NCI-H446 treated with DMSO at 0.1 percent for 48 hours (cell line): ENCODE results near the gene PHLDB1.
"Not testable (repeated sequence)": the region's sequence is repeated elsewhere in the genome, so short reads cannot be mapped to it uniquely, and the experiment has no call there.

Experiments
- DNase-seq: peaks from one replicate; lab custom pipeline; 2025; lab: John Stamatoyannopoulos, UW

The PHLDB1 gene

GRCh38 chr11:118688339-118688738 is 80.9 kb downstream of the PHLDB1 start:
- not testable (repeated sequence) for DNase-seq

GRCh38 chr11:118688851-118689502 is 81.6 kb downstream of the PHLDB1 start:
- DNase-seq = no peak

DNA sequence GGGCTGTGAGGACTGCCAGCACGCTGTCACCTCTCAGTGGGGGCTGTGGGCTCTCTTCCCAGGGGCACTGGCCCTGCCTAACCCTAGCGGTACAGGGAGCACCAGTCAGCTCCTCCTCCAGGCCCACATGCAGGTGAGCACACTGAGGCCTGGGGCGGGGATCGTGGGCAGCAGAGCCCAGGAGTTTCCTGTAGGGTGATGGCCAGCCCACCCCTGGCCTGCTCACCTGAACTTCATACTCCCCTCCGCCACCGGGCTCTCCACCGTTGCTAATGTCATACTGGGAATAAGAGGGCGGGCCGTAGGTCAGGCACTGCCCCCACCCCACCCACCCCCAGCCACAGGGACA is 82.1 kb downstream of the PHLDB1 start:
- DNase-seq = no peak

DNA sequence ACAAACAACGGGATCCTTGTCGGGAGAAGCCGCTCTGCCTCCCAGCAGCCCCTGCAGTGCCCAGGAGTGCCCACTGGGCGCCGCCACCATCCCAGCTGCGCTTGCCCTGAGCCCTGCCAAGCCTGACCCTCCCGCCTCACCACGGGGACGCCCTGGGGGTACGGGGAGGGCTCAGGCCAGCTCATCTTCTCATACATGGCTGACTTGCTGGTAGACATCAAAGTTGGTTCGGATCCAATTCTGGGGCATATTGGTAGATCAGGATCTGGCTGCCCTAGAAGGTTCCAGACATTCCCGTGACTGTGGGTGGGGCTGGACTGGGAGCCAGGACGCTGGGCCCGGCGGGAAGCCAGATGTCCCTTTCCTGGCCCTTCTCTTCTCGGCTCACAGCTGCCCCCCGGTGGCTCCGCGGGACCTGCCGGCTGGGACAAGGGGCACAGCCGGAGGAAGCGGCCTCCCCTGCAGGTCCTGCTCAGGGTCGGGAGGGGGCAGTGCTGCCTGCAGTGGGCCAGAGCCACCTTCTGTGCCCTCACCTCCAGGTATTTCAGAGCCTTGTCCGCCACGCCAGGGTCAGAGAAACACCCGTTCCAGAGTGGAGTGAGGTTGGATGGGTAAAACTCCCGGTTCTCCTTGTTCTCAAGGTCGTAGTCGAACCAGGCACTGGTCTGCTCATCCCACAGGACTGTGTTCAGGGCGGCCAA is 82.6 kb downstream of the PHLDB1 start:
- DNase-seq = peak; percentile 90

GRCh38 chr11:118690553-118691304 is 83.3 kb downstream of the PHLDB1 start:
- DNase-seq = no peak

DNA sequence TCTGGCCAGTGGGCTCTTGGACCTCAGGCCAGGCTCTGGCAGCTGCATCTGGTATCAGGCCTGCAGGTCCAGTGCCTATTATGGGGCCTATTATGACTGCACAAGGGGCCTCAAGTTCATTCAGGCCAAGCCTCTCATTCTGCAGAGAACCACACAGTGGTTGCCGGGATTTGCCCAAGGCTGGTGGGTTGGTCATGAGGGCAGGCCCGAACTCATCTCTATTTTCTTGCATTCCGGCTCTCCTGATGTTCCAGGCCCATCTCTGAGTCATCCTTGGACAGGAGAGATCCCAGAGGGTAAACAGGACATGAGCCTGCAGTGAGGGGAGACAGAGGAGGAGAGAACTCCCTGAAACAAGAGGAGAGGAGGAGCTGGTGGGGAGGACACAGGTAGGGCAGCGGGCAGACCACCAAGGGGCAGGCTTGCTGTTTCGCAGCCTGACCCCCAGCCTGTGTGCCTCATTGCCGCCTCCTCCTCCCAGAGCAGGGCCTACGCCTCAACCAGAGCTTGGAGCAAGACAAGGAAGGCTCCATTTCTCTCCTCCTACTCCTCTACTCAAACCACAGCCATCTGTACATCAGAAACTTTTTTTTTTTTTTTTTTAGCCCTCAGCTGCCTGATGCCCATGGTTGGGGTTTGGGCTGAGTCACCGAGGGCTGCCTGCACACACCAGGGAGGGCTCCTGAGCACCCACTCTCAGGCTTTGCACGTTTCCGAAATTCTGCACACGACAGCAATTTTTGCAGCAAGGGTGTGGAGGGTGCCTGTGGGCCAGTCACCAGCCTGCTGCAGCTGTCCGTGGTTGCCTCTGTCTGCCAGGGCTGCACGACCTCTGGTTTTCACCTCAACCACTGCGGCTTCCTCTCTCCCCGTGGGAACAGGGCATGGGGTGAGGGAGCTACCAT is 84.8 kb downstream of the PHLDB1 start:
- DNase-seq = no peak

GRCh38 chr11:118694185-118694584 is 86.8 kb downstream of the PHLDB1 start:
- no peak for DNase-seq

DNA sequence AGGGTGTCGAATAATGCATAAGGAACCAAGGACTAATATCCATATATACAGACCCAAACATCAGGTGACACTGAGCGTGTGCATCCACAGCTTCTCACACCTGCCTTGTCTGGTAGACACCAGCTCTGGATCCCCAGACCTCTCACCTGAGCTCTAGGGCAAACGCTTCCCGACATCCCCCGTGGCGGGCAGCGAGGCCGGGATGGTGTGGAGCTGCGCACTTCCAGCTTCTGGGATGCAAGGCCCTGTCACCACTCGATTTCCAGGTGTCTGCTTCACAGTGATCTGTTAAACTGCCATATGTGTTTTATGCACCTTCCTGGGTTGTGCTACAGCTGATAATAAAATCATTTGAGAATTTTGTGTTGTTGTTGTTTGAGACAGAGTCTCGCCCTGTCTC is 87.4 kb downstream of the PHLDB1 start:
- no peak for DNase-seq

- no peak for DNase-seq
These were observed 89.3 kb downstream of the PHLDB1 start for GRCh38 chr11:118696673-118697226.

DNA sequence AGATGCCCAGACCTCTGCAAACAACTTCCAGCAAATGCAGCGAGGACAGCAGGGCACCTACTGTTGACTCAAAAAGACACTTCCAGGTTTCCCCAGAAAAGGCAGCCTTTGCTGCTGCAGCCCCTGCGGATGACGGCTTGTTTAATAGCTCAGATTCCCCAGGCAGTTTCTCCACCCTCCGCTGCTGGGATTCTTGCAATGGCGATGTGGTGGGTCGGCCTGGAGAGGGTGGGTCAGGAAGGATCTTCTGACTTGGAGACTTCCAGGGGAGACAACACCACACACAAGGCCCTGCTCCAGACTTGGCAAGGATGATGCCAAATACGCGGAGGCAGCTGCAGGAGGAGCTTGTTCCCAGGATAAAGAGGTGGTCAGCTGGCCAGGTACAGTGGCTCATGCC is 89.9 kb downstream of the PHLDB1 start:
- DNase-seq = no peak

DNA sequence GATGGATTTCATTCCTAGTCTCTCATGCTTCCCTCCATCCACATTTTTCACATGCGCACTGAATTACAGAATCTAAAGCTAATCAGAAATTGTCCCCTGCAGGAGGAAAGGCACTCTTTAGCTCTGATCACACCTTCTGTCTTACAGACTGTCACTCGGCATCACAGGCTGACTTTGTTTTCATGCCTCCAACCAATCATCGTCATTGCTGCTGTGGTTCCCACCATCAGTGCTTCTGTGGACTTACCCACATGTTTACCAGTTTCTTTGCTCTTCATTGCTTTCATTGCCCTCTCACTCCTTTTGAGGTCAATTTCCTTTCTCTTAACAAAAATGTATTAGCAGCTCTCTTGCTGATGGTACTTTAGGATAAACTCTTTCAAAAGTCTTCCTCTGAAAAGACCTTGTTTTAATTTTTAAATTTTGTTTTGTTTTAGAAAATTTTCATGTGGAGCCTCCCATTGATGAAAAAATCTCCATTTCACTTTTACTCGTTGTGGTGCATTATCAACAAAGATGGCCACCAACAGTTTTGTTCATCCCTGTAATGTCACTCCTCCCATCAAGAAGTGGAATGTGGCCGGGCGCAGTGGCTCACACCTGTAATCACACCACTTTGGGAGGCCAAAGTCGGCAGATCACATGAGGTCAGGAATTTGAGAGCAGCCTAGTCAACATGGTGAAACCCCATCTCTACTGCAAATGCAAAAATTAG is 92.2 kb downstream of the PHLDB1 start:
- DNase-seq = no peak

DNA sequence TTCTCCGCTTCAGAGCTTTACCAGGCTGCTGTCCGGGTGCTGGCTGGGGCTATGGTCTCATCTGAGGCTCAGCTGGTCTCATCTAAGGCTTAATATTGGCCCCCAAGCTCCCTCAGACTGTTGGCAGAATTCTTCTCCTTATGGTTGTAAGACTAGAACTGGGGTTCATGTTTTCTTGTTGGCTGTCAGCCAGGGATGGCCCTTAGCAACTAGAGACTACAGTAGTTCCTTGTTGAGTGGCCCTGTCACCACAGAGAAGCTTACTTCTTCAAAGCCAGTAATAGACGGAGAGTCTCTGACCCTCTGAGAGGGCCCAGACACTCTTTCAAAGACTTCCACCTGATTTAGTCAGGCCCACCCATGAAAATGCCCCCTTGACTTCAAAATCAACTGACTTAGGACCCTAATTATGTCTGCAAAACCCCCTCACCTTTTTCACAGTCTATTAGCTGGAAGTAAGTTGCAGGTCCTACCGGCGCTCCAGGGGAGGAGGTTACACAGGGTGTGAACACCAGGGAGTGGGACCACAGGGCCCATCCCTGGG is 96.2 kb downstream of the PHLDB1 start:
- no peak for DNase-seq

GRCh38 chr11:118705111-118705741 is 97.8 kb downstream of the PHLDB1 start:
- no peak for DNase-seq

DNA sequence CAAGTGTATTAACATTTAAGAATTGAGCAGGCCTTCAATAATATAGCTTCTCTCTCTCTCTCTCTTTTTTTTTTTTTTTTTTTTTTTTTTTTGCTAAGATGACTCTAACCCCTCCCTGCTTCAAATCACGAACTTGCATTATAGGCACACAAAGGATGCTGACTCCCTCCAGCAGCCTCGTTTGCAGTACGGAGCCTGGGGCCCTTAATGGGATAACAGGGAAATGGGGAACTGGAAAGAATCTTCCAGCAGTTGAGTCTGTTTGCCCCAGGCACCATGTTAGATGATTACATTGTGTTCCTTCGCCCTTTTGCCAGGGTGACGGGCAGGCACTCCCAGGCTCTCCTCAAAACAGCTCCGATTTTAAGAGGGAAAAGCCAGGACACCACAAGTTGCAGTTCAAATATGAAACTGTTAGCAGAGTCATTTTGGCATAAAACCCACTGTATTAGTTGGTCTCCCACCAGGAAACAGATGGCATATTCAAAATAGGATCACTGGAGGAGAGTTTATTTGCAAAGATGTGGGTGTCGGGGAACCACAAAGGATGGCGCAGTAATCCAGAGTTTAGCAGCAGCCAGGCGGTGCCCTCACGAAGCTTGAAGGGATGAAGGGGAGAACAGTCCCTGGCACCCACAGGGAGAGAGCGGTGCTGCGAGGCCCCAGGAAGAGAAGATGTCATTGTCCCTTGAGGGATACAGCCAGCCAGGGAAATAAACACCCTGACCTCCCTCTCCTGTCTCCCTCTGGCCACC is 98.6 kb downstream of the PHLDB1 start:
- DNase-seq = peak; percentile 56

DNA sequence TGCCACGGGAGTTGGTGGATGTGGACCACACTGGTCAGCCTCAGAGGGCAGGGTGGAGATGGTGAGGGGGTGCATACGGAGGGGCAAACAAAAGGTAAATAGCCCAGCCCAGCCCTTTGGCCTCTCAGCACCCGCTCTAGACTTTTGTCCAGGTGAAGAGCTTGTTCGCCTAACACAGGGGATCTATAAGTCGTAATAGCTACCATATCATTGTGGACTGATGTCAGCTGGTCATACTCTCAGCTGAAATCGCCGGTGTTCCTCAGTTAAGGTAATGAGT is 99.1 kb downstream of the PHLDB1 start:
- no peak for DNase-seq
